Measurements from ENCODE around the gene KCP.
A peak's percentile ranks its signal among the peaks of the same experiment; 100 is the strongest.
"Not testable (repeated sequence)": the region's sequence is repeated elsewhere in the genome, so short reads cannot be mapped to it uniquely, and the experiment has no call there.

KCP gene

DNA sequence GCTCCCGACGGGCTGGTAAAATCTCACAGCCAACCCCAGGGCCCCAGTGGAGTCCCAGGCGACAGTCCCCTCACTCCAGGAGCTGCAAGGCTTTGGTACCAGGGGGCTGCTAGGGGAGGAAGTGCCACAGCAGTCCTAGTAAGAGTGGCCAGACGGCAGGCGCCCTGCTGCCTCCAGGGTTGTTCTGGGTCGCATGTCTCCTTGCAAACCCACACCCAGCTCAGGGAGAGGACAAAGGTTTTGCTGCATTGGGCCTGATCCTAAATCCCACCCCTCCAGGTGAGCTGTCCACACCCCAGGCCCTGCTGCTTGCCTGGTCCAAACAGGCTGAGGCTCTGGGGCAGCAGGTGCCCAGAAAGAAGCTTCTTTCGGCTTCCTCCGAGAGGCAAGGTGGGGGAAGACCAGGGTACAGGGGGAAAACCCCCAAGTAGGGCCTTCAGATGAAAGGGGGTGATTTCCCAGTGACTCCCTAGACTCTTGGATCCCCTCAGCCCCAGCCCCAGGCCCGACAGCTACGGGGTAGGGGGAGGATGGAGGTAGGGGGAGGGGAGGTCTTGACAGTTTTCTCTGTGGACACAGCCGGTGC lies 4.2 kb upstream of the KCP start:
- no peak overlapping the region for H3K4me3 ChIP-seq (ENCODE audit: low read depth, low read length)
- no peak for TF ChIP-seq MYC (IDR thresholded peaks at IDR 0.05; ENCODE audit: low read depth, low read length)
- TF ChIP-seq, protein P1, sequence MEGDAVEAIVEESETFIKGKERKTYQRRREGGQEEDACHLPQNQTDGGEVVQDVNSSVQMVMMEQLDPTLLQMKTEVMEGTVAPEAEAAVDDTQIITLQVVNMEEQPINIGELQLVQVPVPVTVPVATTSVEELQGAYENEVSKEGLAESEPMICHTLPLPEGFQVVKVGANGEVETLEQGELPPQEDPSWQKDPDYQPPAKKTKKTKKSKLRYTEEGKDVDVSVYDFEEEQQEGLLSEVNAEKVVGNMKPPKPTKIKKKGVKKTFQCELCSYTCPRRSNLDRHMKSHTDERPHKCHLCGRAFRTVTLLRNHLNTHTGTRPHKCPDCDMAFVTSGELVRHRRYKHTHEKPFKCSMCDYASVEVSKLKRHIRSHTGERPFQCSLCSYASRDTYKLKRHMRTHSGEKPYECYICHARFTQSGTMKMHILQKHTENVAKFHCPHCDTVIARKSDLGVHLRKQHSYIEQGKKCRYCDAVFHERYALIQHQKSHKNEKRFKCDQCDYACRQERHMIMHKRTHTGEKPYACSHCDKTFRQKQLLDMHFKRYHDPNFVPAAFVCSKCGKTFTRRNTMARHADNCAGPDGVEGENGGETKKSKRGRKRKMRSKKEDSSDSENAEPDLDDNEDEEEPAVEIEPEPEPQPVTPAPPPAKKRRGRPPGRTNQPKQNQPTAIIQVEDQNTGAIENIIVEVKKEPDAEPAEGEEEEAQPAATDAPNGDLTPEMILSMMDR (IDR thresholded peaks at IDR 0.05; ENCODE audit: low read depth, low read length) = peak; percentile 17
- peak; percentile 47 for DNase-seq (ENCODE audit: low read depth)

DNA sequence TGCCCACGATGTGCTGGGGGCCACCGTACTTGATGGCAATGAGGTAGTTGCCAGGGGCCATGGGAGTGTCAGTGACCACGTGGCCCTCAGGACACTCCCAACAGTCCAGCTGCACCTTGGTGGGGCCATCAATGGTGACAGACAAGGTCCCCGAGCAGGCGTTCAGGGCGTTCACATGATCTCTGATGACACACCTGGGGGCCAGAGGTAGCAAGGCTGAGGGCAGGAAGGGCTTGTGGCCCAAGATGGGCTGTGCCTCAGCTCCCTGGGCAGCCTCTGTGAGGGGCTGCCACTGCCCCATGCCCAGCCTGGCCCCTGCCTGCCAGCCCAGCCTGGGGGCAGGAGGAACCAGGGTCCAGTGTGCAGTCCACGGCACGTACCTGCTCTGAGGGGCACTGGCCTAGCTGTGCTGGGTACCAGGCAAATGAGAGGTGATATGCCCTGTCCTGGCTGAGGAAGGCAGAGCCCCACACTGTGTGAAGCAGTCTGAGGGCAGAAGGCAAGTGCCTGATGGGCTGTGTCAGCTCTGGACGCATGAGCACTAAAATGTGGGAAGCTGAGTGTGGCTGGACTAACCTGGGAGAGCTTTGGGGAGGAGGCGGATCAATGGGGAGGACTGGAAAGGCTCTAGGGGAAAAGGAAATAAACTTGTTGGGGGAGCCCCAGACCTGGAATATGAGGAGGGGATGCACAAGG lies 3.5 kb upstream of the KCP start:
- DNase-seq (ENCODE audit: low read depth) = no peak
- TF ChIP-seq, protein P1 (IDR thresholded peaks at IDR 0.05; ENCODE audit: low read depth, low read length) = no peak
- TF ChIP-seq MYC (IDR thresholded peaks at IDR 0.05; ENCODE audit: low read depth, low read length) (no peak), POLR2A (IDR thresholded peaks at IDR 0.05; ENCODE audit: extremely low read depth, insufficient read length) (no peak)
- TF ChIP-seq, protein P2, sequence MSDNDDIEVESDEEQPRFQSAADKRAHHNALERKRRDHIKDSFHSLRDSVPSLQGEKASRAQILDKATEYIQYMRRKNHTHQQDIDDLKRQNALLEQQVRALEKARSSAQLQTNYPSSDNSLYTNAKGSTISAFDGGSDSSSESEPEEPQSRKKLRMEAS (IDR thresholded peaks at IDR 0.05; ENCODE audit: low read depth, low read length) = no peak
- H3K4me3 ChIP-seq (ENCODE audit: low read depth, low read length) = no peak overlapping the region

DNA sequence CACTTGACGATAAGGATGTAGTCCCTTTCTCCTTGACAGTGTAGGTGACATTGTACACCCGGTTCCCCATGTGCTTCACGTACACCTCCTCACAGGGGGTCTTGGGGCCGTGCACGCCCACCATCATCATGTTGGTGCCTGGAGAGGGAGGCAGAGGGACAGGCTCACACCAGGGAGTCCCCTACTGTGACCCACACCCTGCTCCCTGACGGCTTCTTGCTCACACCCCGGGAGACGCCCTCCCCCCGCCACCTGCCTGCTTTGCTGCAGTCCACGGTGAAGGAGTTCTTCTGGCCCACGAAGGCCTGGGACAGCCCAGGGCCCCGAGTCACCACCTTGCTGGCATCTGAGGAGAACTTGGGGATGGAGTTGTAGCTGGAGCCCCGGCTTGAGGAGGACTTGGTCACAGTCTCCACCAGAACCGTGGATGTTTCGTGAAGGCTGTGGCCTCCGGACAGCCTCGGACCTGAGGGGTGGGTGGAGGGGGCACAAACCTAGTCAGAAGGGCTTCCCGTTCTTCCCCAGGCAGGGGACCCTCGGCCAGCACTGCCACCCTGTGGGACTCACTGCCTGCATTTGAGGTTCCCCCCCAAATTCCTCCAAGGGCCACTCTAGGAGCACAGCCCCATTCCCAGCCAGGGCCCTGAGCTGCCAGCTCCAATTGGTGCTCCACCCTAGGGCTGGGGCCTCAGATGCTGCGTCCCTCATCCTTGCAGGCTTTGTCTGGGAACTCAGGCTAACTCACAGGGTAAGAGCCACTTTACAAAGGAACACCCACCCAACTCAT lies 2.4 kb upstream of the KCP start:
- H3K4me3 ChIP-seq (ENCODE audit: low read depth, low read length); DNase-seq (ENCODE audit: low read depth): not testable (repeated sequence)

DNA sequence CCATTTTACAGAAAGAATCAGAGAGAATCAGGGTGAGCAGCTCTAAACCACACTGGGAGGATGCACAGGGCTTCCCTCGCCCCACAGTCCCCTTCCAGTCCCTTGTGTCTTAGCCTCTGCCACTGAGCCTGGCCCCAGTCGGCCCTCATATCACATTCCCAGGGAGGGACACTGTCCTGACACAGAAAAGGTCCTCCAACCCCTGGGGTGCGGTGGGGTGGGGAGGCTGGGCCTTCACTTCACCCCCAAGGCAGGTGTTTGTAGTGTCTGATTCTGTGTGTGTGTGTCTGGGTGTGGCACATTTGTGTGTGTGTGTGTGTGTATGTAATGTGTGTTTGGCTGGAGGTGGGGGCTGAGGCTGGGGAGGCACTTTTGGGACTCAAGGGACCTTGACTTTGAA lies 1.8 kb upstream of the KCP start:
- DNase-seq (ENCODE audit: low read depth) = no peak
- TF ChIP-seq, protein P1 (IDR thresholded peaks at IDR 0.05; ENCODE audit: low read depth, low read length) = no peak
- TF ChIP-seq POLR2A (IDR thresholded peaks at IDR 0.05; ENCODE audit: extremely low read depth, insufficient read length) (no peak), MYC (IDR thresholded peaks at IDR 0.05; ENCODE audit: low read depth, low read length) (no peak)
- H3K4me3 ChIP-seq (ENCODE audit: low read depth, low read length) = no peak overlapping the region

DNA sequence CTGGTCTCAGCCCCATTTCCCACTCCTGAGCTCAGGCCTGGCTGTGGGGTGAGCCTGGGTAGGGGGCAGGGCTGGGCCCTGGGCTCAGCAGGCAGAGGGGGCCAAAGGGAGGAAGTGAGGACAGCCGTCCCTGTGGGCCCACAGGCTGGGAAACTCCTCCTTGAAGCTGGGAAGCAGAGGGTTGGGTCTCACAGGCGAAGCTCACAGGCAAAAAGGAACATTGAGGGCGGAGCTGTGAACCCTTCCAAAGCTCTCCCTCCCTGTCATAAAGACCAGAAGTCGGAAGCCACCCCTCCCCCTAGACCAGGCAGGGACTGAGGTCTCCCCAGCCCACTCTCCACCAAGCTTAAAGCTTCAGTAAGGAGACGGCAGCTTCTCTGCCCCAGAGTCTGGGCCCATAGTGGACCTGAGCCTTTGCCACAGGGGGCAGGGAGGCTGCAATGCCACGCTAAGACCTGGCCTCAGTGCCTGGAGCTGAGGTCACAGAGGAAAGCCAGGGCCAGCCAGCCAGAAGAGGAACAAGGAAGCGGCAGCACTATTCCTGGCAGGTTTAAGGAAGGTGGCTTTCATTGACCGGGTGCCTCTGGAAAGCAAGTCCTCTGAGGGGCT lies 1.0 kb upstream of the KCP start:
- TF ChIP-seq MYC (IDR thresholded peaks at IDR 0.05; ENCODE audit: low read depth, low read length) (no peak), POLR2A (IDR thresholded peaks at IDR 0.05; ENCODE audit: extremely low read depth, insufficient read length) (no peak)
- TF ChIP-seq, protein P2 (IDR thresholded peaks at IDR 0.05; ENCODE audit: low read depth, low read length) = no peak
- TF ChIP-seq, protein P1 (IDR thresholded peaks at IDR 0.05; ENCODE audit: low read depth, low read length) = no peak
- H3K4me3 ChIP-seq (ENCODE audit: low read depth, low read length) = no peak overlapping the region
- peak; percentile 41 for DNase-seq (ENCODE audit: low read depth)

DNA sequence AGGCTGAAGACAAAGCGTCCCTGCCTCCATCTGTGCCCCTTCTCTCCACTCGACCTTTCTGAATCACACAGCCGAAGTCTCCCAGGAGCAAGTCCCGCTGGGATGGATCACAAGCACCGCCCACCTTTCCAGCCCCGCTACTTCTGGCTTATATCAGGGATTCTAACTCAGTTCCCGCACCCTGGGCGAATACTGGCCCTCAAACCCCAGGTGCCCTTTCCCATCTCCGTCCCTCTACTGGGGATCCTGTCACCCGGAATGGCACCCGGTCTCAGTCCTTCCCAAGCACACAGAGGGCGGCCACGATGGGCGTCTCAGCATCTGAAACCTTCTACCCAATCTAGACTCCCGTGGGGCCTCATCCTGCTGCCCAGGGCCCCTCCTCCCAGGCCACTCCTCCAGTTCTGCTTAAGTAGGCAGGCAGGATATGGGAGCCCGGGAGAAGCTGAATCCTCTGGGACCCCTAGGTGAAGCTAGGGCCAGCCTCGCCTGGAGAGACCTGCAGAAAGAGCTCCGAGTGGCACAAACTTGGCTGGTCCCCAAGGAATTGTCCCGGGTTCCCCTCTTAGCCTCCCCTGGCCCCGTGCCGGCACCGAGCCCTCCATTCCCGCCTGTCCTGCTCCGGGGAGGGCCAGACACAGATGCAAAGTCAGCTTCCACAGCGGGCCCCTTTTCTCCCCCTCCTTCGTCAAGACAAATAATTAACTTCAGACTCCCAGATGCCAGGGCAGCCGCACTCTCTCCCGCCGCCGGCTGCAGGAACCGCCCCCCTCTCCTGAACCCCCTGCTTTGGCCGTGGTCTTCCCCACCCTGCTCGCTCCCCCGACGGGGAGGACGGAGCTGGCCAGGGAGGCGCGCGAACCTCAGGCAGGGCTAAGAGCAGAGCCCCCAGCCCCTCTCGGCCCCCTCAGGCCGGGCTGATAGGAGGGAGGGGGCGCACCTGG lies 612 bp downstream of the KCP start:
- H3K4me3 ChIP-seq (ENCODE audit: low read depth, low read length) = no peak overlapping the region

More for the DNA sequence above, 612 bp downstream of the KCP start:
- TF ChIP-seq, protein P1 (IDR thresholded peaks at IDR 0.05; ENCODE audit: low read depth, low read length) = no peak
- TF ChIP-seq, protein P2 (IDR thresholded peaks at IDR 0.05; ENCODE audit: low read depth, low read length) = no peak
- TF ChIP-seq MYC (IDR thresholded peaks at IDR 0.05; ENCODE audit: low read depth, low read length) = no peak
- no peak for TF ChIP-seq POLR2A (IDR thresholded peaks at IDR 0.05; ENCODE audit: extremely low read depth, insufficient read length)
- no peak for DNase-seq (ENCODE audit: low read depth)

All from NB4 (cell line).